ENCODE data around the gene RPL41.

The RPL41 gene

DNA sequence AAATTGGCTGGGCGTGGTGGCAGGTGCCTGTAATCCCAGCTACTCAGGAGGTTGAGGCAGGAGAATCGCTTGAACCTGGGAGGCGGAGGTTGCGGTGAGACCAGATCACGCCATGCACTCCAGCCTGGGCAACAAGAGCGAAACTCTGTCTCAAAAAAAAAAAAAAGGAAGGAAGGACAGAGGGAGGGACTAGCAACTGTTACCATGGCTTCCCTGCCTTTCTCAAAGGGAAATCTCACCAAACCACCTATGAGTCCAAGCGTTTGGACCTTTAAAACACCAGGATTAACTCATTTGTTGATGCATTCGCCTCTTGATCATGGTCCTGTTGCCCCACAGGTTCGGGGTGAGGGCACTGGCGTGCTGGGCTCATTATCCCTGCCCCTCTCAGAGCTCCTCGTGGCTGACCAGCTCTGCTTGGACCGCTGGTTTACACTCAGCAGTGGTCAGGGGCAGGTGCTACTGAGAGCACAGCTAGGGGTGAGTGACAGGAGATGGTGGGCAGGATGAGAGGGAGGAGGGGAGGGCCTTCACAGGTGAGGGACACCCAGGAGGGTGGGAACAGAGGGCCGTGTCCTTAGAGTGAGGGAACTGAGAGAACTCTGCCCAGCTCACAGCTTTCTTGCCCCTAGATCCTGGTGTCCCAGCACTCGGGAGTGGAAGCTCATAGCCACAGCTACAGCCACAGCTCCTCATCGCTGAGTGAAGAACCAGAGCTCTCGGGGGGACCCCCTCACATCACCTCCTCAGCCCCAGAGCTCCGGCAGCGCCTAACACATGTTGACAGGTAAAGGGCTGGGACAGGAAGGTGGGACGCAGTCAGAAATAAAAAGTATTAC is 25.7 kb downstream of the RPL41 start:
- no peak overlapping the region for H3K4me3 ChIP-seq (ENCODE audit: insufficient read depth, low read depth, low read length, poor library complexity, severe bottlenecking)

DNA sequence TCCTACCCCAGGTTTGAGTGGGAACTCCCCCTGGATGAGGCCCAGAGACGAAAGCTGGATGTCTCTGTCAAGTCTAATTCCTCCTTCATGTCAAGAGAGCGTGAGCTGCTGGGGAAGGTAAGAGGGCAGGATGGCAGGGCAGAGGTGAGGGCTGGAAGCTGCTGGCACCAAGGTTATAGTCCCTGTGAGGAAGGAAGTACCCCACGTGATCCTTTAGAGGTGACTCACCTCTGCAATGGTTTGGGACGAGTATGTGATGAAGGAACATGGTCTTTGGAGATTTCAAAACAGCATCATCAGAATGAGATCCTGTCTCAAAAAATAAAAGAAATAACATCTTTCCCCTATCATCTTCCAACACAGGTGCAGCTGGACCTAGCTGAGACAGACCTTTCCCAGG is 26.8 kb downstream of the RPL41 start:
- H3K4me1 ChIP-seq (ENCODE audit: control insufficient read depth, insufficient read depth, low read length, poor library complexity, severe bottlenecking) = peaks cover 18% of the 10 kb centered on the region
- peaks cover 53% of the 10 kb centered on the region for H3K36me3 ChIP-seq (ENCODE audit: control insufficient read depth, insufficient read depth, low read length)
- no peak overlapping the region for H3K4me3 ChIP-seq (ENCODE audit: insufficient read depth, low read depth, low read length, poor library complexity, severe bottlenecking)
- no peaks in the 10 kb centered on the region for H3K27me3 ChIP-seq (replicated peaks; ENCODE audit: control insufficient read depth, insufficient read depth, low read length, poor library complexity, severe bottlenecking)
- no peaks in the 10 kb centered on the region for H3K9me3 ChIP-seq (ENCODE audit: control insufficient read depth, low read length)
- DNase-seq = no peak
- no peak overlapping the region for H3K27ac ChIP-seq (ENCODE audit: insufficient read depth, low read length, poor library complexity, severe bottlenecking)

More for the DNA sequence above, 25.7 kb downstream of the RPL41 start:
- DNase-seq = no peak
- Histone ChIP-seq H3K27ac (ENCODE audit: insufficient read depth, low read length, poor library complexity, severe bottlenecking) (peak overlapping the region; percentile 19), H3K9me3 (ENCODE audit: control insufficient read depth, low read length) (no peaks in the 10 kb centered on the region), H3K27me3 (replicated peaks; ENCODE audit: control insufficient read depth, insufficient read depth, low read length, poor library complexity, severe bottlenecking) (no peaks in the 10 kb centered on the region), H3K4me1 (ENCODE audit: control insufficient read depth, insufficient read depth, low read length, poor library complexity, severe bottlenecking) (peaks cover 28% of the 10 kb centered on the region), H3K36me3 (ENCODE audit: control insufficient read depth, insufficient read depth, low read length) (peaks cover 62% of the 10 kb centered on the region)

DNA sequence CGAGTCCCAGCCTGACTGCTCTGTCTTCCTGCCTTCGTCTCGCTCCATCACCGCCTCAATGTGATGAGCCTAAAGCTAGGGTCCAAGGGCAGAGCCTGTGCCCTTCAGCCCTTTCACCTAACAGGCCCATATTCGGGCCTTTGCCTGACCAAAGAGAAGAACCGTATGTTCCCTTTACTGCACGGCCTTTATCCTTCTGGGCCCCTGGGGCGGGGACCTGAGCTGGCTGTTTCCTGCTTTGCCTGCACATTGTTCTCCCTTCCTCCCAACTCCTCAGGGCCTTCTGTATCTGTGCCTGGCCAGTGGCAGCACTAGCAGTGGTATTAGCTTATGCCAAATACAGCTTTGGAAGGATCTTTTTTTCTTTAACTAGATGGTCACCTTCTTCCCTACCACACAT is 27.4 kb downstream of the RPL41 start:
- Histone ChIP-seq H3K36me3 (ENCODE audit: control insufficient read depth, insufficient read depth, low read length) (peaks cover 49% of the 10 kb centered on the region), H3K4me3 (ENCODE audit: insufficient read depth, low read depth, low read length, poor library complexity, severe bottlenecking) (no peak overlapping the region)
- no peak for DNase-seq

DNA sequence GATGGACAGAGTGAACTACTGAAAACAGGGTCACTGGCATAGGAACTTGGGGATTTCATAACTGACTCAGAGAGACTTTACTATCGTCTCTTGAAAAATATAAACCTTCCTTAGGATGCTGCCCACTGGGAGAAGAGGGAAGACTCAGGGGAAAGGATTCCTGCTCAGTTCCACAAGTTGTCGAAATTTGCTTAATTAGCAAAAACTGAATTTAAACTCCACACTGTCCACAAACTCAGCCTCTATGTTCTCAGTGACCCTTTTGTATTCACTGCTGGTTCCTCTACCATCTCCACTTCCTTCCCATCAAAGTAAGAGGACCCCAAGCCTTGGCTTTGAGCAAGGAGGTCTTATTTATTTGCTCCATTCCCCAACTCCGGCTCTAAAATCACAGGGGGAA is 28.8 kb downstream of the RPL41 start:
- peaks cover 13% of the 10 kb centered on the region for H3K4me1 ChIP-seq (ENCODE audit: control insufficient read depth, insufficient read depth, low read length, poor library complexity, severe bottlenecking)
- H3K36me3 ChIP-seq (ENCODE audit: control insufficient read depth, insufficient read depth, low read length) = peaks cover 43% of the 10 kb centered on the region
- no peaks in the 10 kb centered on the region for H3K27me3 ChIP-seq (replicated peaks; ENCODE audit: control insufficient read depth, insufficient read depth, low read length, poor library complexity, severe bottlenecking)
- no peak overlapping the region for H3K4me3 ChIP-seq (ENCODE audit: insufficient read depth, low read depth, low read length, poor library complexity, severe bottlenecking)
- no peak for DNase-seq
- H3K9me3 ChIP-seq (ENCODE audit: control insufficient read depth, low read length) = no peaks in the 10 kb centered on the region
- H3K27ac ChIP-seq (ENCODE audit: insufficient read depth, low read length, poor library complexity, severe bottlenecking) = no peak overlapping the region

More for the DNA sequence above, 27.4 kb downstream of the RPL41 start:
- Histone ChIP-seq H3K4me1 (ENCODE audit: control insufficient read depth, insufficient read depth, low read length, poor library complexity, severe bottlenecking) (peaks cover 13% of the 10 kb centered on the region), H3K9me3 (ENCODE audit: control insufficient read depth, low read length) (no peaks in the 10 kb centered on the region), H3K27me3 (replicated peaks; ENCODE audit: control insufficient read depth, insufficient read depth, low read length, poor library complexity, severe bottlenecking) (no peaks in the 10 kb centered on the region), H3K27ac (ENCODE audit: insufficient read depth, low read length, poor library complexity, severe bottlenecking) (no peak overlapping the region)

DNA sequence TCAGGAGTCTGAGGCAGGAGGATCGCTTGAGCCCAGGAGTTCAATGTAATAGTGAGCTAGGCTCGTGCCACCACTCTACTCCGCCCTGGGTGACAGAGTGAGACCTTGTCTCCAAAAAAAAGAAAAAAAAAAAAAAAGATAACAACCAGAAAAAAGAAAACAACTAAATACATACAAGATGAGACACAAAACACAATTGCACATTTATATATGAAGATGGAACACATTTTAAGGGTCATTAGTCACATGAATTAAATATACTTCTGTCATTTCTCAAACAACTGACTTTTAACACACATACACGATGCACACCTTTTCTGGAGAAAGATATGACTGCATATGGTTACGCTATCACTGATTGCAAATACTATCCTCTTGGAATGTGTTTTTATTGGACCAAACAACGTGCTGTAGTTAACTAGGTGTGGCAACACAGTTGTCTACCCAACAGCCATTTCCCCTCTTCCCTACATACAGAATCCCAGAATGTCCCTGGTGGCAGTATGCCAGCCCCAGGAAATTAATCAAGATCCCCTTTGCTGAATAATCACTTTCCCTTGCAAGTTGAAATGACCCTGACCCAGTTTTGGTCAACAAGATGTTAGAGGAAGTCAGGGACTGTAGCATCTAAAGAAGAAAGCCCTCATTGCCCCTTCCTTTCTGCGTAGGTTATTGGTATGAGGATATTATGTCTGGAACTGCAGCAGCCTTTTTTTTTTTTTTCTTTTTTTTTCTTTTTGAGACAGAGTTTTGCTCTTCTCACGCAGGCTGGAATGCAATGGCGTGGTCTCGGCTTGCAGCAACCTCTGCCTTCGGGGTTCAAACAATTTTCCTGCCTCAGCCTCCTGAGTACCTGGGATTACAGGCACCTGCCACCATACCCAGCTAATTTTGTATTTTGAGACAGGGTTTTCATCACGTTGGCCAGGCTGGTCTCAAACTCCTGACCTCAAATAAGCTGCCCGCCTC is 30.3 kb downstream of the RPL41 start:
- H3K27ac ChIP-seq (ENCODE audit: insufficient read depth, low read length, poor library complexity, severe bottlenecking) = no peak overlapping the region
- peaks cover 22% of the 10 kb centered on the region for H3K4me1 ChIP-seq (ENCODE audit: control insufficient read depth, insufficient read depth, low read length, poor library complexity, severe bottlenecking)

DNA sequence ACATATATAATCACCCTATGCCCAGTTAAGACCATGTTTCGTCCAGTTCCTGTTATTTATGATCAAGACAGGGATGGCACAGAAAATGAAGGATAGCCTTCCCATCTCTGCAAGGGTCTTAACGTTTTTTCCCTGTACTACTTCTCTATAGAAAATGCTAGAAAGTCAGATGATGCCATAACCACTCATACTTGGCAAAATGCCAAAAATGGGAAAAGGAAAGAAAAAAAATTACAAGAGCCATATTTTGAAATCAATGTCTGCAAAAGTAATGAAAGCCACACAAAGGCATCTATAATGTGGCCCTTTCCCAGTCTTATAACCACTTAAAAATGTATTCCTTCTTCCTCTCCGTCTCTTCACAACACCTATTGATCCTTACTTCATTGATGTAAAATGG is 34.1 kb downstream of the RPL41 start:
- H3K4me3 ChIP-seq (ENCODE audit: insufficient read depth, low read depth, low read length, poor library complexity, severe bottlenecking) = no peak overlapping the region

More for the DNA sequence above, 30.3 kb downstream of the RPL41 start:
- Histone ChIP-seq H3K9me3 (ENCODE audit: control insufficient read depth, low read length) (no peaks in the 10 kb centered on the region), H3K4me3 (ENCODE audit: insufficient read depth, low read depth, low read length, poor library complexity, severe bottlenecking) (no peak overlapping the region), H3K27me3 (replicated peaks; ENCODE audit: control insufficient read depth, insufficient read depth, low read length, poor library complexity, severe bottlenecking) (no peaks in the 10 kb centered on the region), H3K36me3 (ENCODE audit: control insufficient read depth, insufficient read depth, low read length) (peaks cover 35% of the 10 kb centered on the region)
- DNase-seq = no peak

DNA sequence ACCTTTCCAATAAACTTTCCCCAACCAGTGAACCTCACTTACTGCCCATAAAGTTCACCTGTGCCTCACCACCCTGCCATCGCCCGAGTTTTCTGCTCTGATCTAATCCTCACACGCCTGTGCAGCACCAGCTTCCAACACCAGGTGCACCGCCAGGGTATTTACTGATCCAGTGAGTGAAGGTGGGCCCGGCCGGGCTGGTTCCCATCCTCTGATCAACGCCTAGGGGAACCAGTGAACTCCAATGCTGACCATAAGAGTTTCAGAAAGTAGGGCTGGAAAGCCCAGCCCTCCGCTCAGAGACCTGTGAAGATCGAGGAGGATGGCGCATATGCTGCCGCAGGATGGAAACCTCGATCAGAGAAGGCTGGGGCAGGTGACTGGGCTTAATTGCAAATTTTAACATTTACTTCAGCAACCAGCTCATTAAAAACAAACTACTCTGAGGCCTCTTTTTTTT is 35.3 kb downstream of the RPL41 start:
- Histone ChIP-seq H3K36me3 (ENCODE audit: control insufficient read depth, insufficient read depth, low read length) (no peaks in the 10 kb centered on the region), H3K4me3 (ENCODE audit: insufficient read depth, low read depth, low read length, poor library complexity, severe bottlenecking) (peak overlapping the region; percentile 55), H3K27me3 (replicated peaks; ENCODE audit: control insufficient read depth, insufficient read depth, low read length, poor library complexity, severe bottlenecking) (no peaks in the 10 kb centered on the region), H3K9me3 (ENCODE audit: control insufficient read depth, low read length) (no peaks in the 10 kb centered on the region), H3K27ac (ENCODE audit: insufficient read depth, low read length, poor library complexity, severe bottlenecking) (peak overlapping the region; percentile 88), H3K4me1 (ENCODE audit: control insufficient read depth, insufficient read depth, low read length, poor library complexity, severe bottlenecking) (peaks cover 21% of the 10 kb centered on the region)
- DNase-seq = peak; percentile 26 to 52 (median 47)

More for the DNA sequence above, 34.1 kb downstream of the RPL41 start:
- H3K9me3 ChIP-seq (ENCODE audit: control insufficient read depth, low read length) = no peaks in the 10 kb centered on the region
- DNase-seq = no peak
- H3K4me1 ChIP-seq (ENCODE audit: control insufficient read depth, insufficient read depth, low read length, poor library complexity, severe bottlenecking) = peaks cover 21% of the 10 kb centered on the region
- H3K27ac ChIP-seq (ENCODE audit: insufficient read depth, low read length, poor library complexity, severe bottlenecking) = no peak overlapping the region
- no peaks in the 10 kb centered on the region for H3K27me3 ChIP-seq (replicated peaks; ENCODE audit: control insufficient read depth, insufficient read depth, low read length, poor library complexity, severe bottlenecking)
- H3K36me3 ChIP-seq (ENCODE audit: control insufficient read depth, insufficient read depth, low read length) = no peaks in the 10 kb centered on the region

DNA sequence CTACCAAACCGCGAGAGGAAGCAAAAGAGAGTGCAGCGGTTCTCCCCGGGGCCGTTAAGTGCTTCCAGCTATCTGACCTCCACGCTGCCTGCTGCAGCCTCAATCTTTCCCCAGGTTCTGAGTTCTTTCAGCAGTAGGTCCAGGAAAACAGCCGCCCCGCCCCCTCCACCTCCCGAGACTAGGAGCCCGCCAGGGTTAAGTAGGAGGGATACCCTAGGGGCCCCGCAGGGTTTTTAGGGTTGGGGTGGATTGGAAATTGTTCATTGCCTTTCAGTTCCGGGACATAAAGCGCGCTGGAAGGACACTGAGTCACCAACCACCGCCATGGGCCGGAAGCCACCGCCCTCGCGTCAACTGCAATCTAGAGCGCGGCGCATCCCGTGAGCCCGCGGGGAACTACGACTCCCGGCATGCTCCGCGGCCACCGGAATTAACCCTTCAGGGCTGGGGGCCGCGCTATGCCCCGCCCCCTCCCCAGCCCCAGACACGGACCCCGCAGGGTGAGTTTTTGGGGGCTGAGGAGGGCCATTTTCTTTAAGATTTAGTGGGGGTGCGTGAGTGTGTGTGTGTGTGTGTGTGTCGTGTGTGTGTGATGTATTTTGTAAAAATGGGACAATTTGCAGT is 35.8 kb downstream of the RPL41 start, which contains the start of gene MYL6B:
Gene MYL6B (plus strand): TSS at position 456 of the 624 bp plus-strand sequence. CDS start 1,332 bp downstream, outside the sequence.
- DNase-seq = peak; percentile 82 to 87 (median 85)
- Histone ChIP-seq H3K9me3 (ENCODE audit: control insufficient read depth, low read length) (no peaks in the 10 kb centered on the region), H3K4me3 (ENCODE audit: insufficient read depth, low read depth, low read length, poor library complexity, severe bottlenecking) (peak within 1 kb of the TSS; percentile 55), H3K36me3 (ENCODE audit: control insufficient read depth, insufficient read depth, low read length) (no peaks in the 10 kb centered on the region), H3K27ac (ENCODE audit: insufficient read depth, low read length, poor library complexity, severe bottlenecking) (peak within 1 kb of the TSS; percentile 88), H3K27me3 (replicated peaks; ENCODE audit: control insufficient read depth, insufficient read depth, low read length, poor library complexity, severe bottlenecking) (no peaks in the 10 kb centered on the region), H3K4me1 (ENCODE audit: control insufficient read depth, insufficient read depth, low read length, poor library complexity, severe bottlenecking) (peaks cover 23% of the 10 kb centered on the region)

DNA sequence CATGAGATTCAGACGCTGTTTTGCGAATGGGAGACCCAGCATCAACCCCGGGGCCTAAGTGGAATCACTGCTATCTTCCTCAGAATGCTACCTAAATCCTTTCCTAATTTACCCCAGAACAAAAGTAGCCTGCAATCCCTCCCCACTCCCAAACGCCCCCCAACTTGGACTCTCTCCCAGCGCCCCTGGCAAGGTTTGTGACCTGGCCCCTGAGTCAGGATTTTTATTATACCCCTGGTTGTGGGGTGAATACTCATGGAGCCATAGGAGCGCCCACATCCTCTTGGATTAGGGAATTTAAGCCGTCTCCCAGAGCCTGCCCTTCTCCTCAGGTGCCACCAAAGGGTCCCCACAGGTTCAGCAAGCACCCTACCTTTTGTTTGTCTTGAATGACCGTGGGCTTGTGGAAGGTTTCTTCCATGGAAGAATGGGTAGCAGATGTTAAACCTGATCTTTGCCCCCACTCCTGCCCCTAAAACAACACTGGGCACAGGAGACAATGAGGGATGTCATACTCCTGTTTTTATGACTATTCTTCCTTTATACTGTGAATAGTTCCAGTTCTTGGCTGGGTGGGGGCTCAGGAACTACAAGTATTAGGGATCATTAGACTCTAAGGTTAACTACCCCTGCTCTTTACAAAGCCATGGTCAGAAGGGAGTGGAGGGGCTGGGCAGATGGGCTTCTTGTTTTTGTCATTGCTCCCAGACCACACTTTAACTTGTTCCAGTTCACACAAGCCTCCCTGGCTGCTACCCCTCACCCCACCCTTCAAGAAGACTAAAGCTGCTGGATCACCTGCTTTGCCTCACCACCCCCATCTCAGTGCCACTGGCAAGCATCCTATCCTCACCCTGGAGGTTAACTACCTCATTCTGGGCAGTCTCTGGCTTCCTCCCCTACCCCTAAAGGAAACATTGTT is 36.6 kb downstream of the RPL41 start:
- Histone ChIP-seq H3K36me3 (ENCODE audit: control insufficient read depth, insufficient read depth, low read length) (no peaks in the 10 kb centered on the region), H3K9me3 (ENCODE audit: control insufficient read depth, low read length) (no peaks in the 10 kb centered on the region)

More for the DNA sequence above, 36.6 kb downstream of the RPL41 start:
- H3K27me3 ChIP-seq (replicated peaks; ENCODE audit: control insufficient read depth, insufficient read depth, low read length, poor library complexity, severe bottlenecking) = no peaks in the 10 kb centered on the region
- H3K4me3 ChIP-seq (ENCODE audit: insufficient read depth, low read depth, low read length, poor library complexity, severe bottlenecking) = peak overlapping the region; percentile 55
- DNase-seq = no peak
- H3K4me1 ChIP-seq (ENCODE audit: control insufficient read depth, insufficient read depth, low read length, poor library complexity, severe bottlenecking) = peaks cover 28% of the 10 kb centered on the region
- peak overlapping the region; percentile 88 for H3K27ac ChIP-seq (ENCODE audit: insufficient read depth, low read length, poor library complexity, severe bottlenecking)
